Measurements from ENCODE around the gene TTC9B.

Gene TTC9B

GRCh38 chr19:40247735-40248262 is 29.6 kb upstream of the TTC9B start:
- DNase-seq (ENCODE audit: low read depth in 2 of 2) = no peak

- no peak for DNase-seq (ENCODE audit: low read depth in 2 of 2)
Measured at GRCh38 chr19:40247178-40247577, 29.0 kb upstream of the TTC9B start.

- DNase-seq (ENCODE audit: low read depth in 2 of 2) = no peak
Measured at GRCh38 chr19:40246292-40247073, 28.3 kb upstream of the TTC9B start.

GRCh38 chr19:40245506-40246128 is 27.4 kb upstream of the TTC9B start:
- no peak for DNase-seq (ENCODE audit: low read depth in 2 of 2)

GRCh38 chr19:40244579-40245317 is 26.6 kb upstream of the TTC9B start:
- no peak for DNase-seq (ENCODE audit: low read depth in 2 of 2)

GRCh38 chr19:40243181-40243580 is 25.0 kb upstream of the TTC9B start:
- DNase-seq (ENCODE audit: low read depth in 2 of 2) = no peak

- DNase-seq (ENCODE audit: low read depth in 2 of 2) = no peak
Measured at GRCh38 chr19:40242480-40242879, 24.3 kb upstream of the TTC9B start.

GRCh38 chr19:40241809-40242384 is 23.7 kb upstream of the TTC9B start:
- no peak for DNase-seq (ENCODE audit: low read depth in 2 of 2)

- no peak for DNase-seq (ENCODE audit: low read depth in 2 of 2)
Measured at GRCh38 chr19:40241125-40241808, 23.1 kb upstream of the TTC9B start.

GRCh38 chr19:40240332-40240731 is 22.1 kb upstream of the TTC9B start:
- no peak for DNase-seq (ENCODE audit: low read depth in 2 of 2)

GRCh38 chr19:40239415-40240226 is 21.4 kb upstream of the TTC9B start:
- no peak for DNase-seq (ENCODE audit: low read depth in 2 of 2)

GRCh38 chr19:40238775-40239174 is 20.6 kb upstream of the TTC9B start:
- no peak for DNase-seq (ENCODE audit: low read depth in 2 of 2)

- DNase-seq (ENCODE audit: low read depth in 2 of 2) = no peak
Measured at GRCh38 chr19:40237791-40238190, 19.6 kb upstream of the TTC9B start.

GRCh38 chr19:40236366-40236765 is 18.2 kb upstream of the TTC9B start:
- DNase-seq (ENCODE audit: low read depth in 2 of 2) = no peak

- no peak for DNase-seq (ENCODE audit: low read depth in 2 of 2)
Measured at GRCh38 chr19:40236026-40236355, 17.8 kb upstream of the TTC9B start.

- no peak for DNase-seq (ENCODE audit: low read depth in 2 of 2)
Measured at GRCh38 chr19:40235238-40236025, 17.2 kb upstream of the TTC9B start.

- DNase-seq (ENCODE audit: low read depth in 2 of 2) = no peak
Measured at GRCh38 chr19:40234429-40235237, 16.4 kb upstream of the TTC9B start.

- no peak for DNase-seq (ENCODE audit: low read depth in 2 of 2)
Measured at GRCh38 chr19:40233811-40234389, 15.7 kb upstream of the TTC9B start.
